HG03135 (cell line): Measurements from ENCODE around the gene TMC8.
A peak's percentile ranks its signal among the peaks of the same experiment; 100 is the strongest.
"Not testable (repeated sequence)": the region's sequence is repeated elsewhere in the genome, so short reads cannot be mapped to it uniquely, and the experiment has no call there.

ENCODE experiments used
- ATAC-seq: cut with Tn5 transposase; IDR thresholded peaks from one replicate; pipeline ENCODE4 v1.9.1; 2021; ENCODE audit warnings: mild to moderate bottlenecking, moderate library complexity; ENCODE audit not compliant: unreplicated experiment

The TMC8 gene

DNA sequence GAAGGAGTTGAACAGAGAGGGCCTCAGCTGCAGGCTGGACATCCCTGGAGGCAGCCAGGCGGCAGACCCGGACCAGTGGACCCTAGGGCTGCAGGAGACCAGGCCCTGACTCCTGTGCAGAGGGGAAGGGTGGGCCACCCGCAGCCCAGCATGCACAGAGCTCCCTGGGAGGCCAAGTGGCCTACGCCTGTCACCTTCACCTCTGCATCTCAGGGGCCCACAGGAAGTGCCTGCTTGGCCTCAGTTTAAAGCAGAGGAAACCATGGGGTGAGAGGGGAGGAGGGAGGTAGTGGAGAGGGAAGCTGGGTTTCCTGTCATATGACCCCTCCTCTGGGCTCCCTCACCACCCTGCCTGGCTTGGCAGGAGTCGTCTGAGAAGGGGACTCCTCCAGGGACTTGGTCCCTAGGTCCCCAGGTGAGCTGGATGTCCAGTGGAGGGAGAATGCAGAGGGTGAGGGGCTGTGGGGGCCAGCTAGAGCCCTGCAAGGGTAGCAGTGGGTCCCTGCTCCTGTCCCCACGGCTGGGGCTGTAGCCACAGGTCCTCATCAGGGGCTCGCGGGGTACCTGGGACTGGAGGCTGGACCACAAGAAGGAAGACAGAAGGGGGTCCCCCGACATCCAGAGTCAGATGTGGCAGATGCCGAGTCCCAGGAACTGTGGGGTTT is at the start of gene TMC8:
TSS of gene TMC8 (plus strand) at position 335 of the 665 bp plus-strand sequence. CDS start 818 bp downstream, outside the sequence.
- ATAC-seq: peak; percentile 31

DNA sequence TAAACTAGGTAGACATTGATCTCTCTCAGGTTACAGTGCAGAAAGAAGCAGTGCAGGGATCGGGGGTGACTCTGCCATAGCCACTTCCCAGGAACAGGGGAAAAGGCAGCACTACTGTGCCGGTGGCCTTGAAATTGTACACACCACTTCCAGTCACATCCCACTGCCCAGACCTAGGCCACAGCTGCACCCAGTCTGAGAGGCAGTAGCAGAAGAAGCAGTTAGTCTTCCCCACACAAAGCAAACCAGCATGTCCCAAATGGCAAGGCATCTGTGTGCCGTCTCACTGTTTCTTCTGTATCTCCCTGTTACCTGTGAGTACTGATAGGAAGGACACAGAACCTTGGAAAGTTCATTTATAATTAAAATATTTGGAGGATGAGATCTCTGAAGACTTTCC is 49.0 kb upstream of the TMC8 start:
- ATAC-seq: no peak

DNA sequence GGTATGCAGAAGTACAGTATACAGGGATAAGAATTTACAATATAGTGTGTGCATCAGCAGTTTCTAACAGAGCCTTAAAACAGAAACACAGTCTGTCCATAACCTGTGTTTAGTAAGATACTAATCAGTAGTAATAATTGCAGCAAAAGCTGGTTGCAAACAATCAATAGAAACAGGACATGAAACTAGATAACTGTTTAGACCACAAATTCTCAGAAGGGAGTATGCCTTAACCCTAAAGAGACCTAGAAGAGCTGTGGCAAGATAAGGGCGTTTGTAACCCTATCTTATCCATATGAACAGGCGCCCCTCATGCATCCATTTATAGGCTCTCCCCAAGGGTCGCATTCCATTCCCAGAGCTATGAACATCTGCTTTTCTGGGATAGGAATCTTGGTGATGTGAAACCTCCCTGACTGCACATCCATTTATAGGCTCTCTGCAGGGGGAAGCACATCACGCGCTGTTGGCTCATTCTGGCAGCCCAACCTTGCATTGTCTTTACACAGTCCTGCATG is 48.2 kb upstream of the TMC8 start:
- not testable (repeated sequence) for ATAC-seq

DNA sequence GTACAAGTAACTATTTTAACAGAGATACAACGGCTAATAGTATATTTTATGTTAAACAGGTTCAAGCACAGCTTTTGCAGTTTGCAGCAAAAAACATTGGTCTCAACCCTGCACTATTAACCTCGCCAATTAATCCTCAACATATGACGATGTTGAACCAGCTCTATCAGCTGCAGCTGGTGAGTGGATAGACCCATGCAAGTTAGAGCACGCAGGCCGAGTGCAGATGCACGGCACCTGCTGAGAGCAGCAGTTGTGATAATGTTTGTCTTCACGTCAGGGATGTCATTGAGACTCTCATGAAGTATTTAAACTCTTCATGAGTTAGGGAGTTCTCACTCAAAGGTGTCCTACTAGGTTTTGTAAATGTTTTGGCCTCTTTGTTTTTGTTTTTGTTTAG is 47.6 kb upstream of the TMC8 start:
- no peak for ATAC-seq

DNA sequence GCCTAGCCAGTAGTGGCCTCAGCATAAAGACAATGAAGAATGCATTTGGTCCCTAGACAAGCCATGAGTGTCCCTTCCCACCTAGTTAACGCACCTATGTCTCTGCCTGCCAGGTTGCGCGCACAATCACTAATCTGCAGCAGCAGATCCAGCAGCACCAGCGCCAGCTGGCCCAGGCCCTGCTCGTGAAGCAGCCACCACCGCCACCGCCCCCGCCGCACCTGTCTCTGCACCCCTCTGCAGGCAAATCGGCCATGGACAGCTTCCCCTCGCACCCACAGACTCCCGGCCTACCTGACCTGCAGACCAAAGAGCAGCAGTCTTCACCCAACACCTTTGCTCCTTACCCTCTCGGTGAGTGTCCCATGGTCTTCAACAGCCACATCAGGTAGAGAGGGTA is 43.8 kb upstream of the TMC8 start:
- ATAC-seq: no peak

- ATAC-seq: no peak
These were observed 42.0 kb upstream of the TMC8 start for GRCh38 chr17:78088529-78088928.

GRCh38 chr17:78089576-78090281 is 40.8 kb upstream of the TMC8 start:
- ATAC-seq: no peak

GRCh38 chr17:78092794-78093324 is 37.7 kb upstream of the TMC8 start:
- no peak for ATAC-seq

- ATAC-seq: no peak
These were observed 35.5 kb upstream of the TMC8 start for GRCh38 chr17:78095035-78095434.

DNA sequence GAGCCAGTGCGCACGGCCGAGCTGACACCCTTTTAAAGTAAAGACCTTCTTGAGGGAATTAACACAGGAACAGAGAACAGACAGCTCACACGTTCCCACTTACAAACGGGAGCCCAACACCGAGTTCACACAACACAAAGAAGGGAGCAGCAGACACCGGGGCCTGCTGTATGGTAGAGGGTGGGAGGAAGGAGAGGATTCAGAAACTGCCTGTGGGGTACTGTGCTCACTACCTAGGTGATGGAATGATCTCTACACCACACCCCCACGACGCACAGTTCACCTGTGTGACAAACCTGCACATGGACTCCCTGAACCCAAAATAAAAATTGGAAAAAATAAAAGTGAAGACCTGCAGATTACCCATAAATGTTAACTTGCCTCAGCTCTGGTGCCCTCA is 34.5 kb upstream of the TMC8 start:
- ATAC-seq: no peak

DNA sequence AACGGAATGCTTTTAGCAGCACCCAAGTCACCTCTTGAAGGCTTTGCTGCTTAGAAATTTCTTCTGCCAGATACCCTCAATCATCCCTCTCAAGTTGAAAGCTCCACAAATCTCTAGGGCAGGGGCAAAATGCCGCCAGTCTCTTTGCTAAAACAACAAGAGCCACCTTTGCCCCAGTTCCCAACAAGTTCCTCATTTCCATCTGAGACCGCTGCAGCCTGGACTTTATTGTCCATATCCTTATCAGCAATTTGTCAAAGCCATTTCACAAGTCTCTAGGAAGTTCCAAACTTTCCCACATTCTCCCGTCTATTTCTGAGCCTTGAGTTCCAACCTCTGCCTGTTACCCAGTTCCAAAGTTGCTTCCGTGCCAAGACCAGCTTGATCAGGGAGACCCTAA is 29.5 kb upstream of the TMC8 start:
- ATAC-seq: no peak

GRCh38 chr17:78101542-78101941 is 29.0 kb upstream of the TMC8 start:
- ATAC-seq: no peak

DNA sequence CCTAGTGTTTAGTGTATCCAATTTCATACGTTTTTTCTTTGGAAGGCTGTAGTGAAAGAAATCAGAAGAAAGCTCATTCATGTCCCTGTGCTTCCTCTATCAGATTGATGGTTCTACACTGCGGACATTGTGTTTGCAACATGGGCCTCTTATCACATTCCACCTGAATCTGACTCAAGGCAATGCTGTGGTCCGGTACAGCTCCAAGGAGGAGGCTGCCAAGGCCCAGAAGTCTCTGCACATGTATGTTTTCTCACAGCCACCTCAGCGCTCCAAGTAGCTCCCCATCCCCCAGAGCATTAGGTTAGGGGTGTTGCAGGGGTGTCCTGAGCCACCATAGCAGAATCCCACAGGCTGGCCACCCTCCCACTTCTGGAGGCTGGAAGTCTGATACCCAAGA is 27.3 kb upstream of the TMC8 start:
- no peak for ATAC-seq

GRCh38 chr17:78104540-78104941 is 26.0 kb upstream of the TMC8 start:
- ATAC-seq: no peak

- ATAC-seq: no peak
These were observed 25.5 kb upstream of the TMC8 start for GRCh38 chr17:78105101-78105500.

DNA sequence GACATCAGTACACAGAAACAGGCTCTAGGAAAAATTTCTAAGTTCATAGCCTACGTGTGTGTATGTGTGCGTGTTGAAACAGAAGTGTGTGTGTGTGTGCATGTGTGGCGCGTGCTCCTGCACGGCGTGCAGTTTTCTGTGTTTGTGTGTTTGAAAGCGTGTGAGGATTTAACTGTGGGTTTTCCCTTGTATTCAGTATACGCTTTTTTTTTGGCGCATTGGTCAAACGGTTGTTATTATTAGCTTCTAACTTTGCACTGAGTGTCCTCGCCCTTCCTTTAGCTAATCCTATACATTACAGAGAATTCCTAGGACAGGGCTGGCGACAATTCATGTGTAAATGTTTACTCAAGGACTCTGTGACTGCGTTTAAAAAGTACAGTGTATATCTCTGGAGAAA is 25.0 kb upstream of the TMC8 start:
- ATAC-seq: no peak

DNA sequence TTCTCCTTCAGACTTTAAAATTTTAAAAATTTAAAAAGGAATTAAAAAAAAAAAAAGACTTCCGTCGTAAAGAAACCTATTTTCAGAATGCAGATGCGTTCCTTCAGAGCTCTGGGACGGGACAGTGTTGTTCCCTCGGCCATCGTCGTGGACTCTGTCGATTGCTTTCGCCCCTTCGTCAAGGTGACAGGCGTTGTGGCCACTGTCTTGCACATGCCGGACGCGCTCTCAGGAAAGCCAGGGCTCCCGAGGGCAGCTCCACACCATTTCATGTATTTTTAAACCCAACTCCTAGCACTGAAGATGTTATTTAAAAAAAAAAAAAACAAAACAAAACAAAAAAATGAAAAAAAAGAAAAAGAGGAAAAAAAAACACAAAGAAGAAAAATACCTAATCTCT is 24.4 kb upstream of the TMC8 start:
- no peak for ATAC-seq

- no peak for ATAC-seq
These were observed 23.1 kb upstream of the TMC8 start for GRCh38 chr17:78107457-78107856.

GRCh38 chr17:78107976-78108725 is 22.4 kb upstream of the TMC8 start:
- no peak for ATAC-seq

DNA sequence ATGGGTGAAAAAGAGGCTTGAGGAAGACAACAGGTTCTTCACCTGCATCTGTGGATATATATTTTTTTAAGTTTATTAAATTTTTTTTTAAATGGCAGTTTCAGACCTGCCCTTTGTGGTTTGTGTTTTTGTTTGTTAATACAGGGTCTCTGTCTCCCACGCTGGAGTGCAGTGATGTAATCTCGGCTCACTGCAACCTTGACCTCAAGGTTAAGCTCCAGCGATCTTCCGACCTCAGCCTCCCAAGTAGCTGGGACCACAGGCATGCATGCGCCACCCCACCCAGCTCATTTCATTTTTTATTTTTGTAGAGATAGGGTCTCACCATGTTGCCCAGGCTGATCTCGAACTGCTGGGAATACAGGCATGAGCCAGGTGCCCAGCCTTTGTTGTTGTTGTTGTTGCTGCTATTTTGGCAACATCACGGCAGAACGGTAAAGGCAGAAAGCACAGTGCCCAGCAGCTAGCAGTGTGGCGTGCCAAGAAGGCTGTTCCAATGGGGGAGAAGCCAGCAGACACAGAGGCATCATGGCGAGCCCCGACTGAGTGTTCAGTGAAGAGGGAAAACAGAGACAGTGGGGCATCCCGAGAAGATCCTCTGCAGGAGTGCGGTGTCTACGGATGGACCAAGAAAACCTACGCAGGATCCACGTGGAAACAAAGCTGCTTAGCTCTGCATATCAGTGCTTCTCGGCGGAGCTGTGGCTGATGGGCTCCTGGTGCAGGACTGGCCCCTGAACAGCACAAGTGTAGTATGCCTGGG is 21.7 kb upstream of the TMC8 start:
- no peak for ATAC-seq

GRCh38 chr17:78109489-78109761 is 21.1 kb upstream of the TMC8 start:
- ATAC-seq: no peak
